Lung (tissue), 12 donors: Measurements from ENCODE around the gene CYP20A1. TPM values are rescaled to one million over a fixed set of nuclear protein-coding genes. Genes with fewer than 3 reads are reported as not detected.
"Not testable (repeated sequence)": the region's sequence is repeated elsewhere in the genome, so short reads cannot be mapped to it uniquely, and the experiment has no call there.

Experiments used
- ATAC-seq: fragments of 200-7000 bp; cut with Tn5 transposase; one replicate; pipeline ENCODE4 v1.9.1; 2020; ENCODE audit warnings: moderate number of reproducible peaks; ENCODE audit not compliant: insufficient read depth, low FRiP score
- DNase-seq, 3 donors: peaks; one replicate each; pipeline ENCODE4 v3.0.0-alpha.2; 2013 to 2017
- H3K27ac ChIP-seq, 2 donors: one replicate each; pipeline ENCODE4 v1.5.1; 2013; ENCODE audit warnings: mild to moderate bottlenecking in 2 of 2, moderate library complexity in 2 of 2, control low read depth in 1 of 2, inconsistent platforms in 1 of 2, low read depth in 1 of 2, low read length in 1 of 2
- H3K27me3 ChIP-seq, 3 donors: one replicate each; pipeline ENCODE4 v1.5.1; 2013; ENCODE audit warnings: low read length in 2 of 3; ENCODE audit not compliant: control insufficient read depth in 3 of 3, insufficient read depth in 3 of 3
- H3K36me3 ChIP-seq, 4 donors: one replicate each; pipeline ENCODE4 v1.5.1; 2013; ENCODE audit warnings: low read length in 4 of 4, mild to moderate bottlenecking in 1 of 4, moderate library complexity in 1 of 4; ENCODE audit not compliant: control insufficient read depth in 4 of 4, insufficient read depth in 4 of 4
- H3K4me1 ChIP-seq, 5 donors: one replicate each; pipeline ENCODE4 v1.5.1; 2013; ENCODE audit warnings: low read length in 5 of 5, mild to moderate bottlenecking in 2 of 5, moderate library complexity in 1 of 5; ENCODE audit not compliant: control insufficient read depth in 5 of 5, insufficient read depth in 5 of 5
- H3K4me3 ChIP-seq: one replicate; pipeline ENCODE4 v1.5.1; 2013; ENCODE audit warnings: mild to moderate bottlenecking, control low read depth, moderate library complexity
- H3K9ac ChIP-seq, 2 donors: one replicate each; pipeline ENCODE4 v1.5.1; 2013; ENCODE audit warnings: low read length in 2 of 2, control low read depth in 1 of 2; ENCODE audit not compliant: insufficient read depth in 1 of 2
- H3K9me3 ChIP-seq, 4 donors: one replicate each; pipeline ENCODE4 v1.5.1; 2013; ENCODE audit warnings: low read length in 3 of 4, mild to moderate bottlenecking in 1 of 4, moderate library complexity in 1 of 4; ENCODE audit not compliant: control insufficient read depth in 4 of 4, insufficient read depth in 3 of 4
- WGBS, 2 donors: extraction: QIAGEN DNeasy Blood & Tissue Kit; methylation state at CpG; one replicate each; pipeline ENCODE4 v1.1.7; 2013; 5-methylcytosine and 5-hydroxymethylcytosine counted together
- polyA plus RNA-seq, 2 donors: library from polyadenylated mRNA; stranded (reverse); fragments of 200-250 nt; gene quantifications; one replicate each; pipeline ENCODE4 v1.2.1, GENCODE V29; 2013
- total RNA-seq, 2 donors: library from RNA; depleted of rRNA in 1 of 2; stranded (reverse); fragments of >200 nt in 1 of 2; gene quantifications; one replicate each; pipeline ENCODE4 v1.2.1, GENCODE V29; 2014 to 2021
- TF ChIP-seq, protein P1 (sequence below): IDR thresholded peaks from 2 replicates; pipeline ENCODE4 v1.5.1; 2012; ENCODE audit warnings: mild to moderate bottlenecking; ENCODE audit errors: control extremely low read depth, extremely low read depth
- donor health status: control.
- donor health status: control.
- donor health status: Bipolar disorder and iron deficiency.
- donor health status: healthy.
- donor health status: DM: yes; HTN: yes; CAD: no.

Gene CYP20A1
- total and polyA plus RNA-seq, 4 donors: 10.9 to 31.5 (median 21.0) TPM

DNA sequence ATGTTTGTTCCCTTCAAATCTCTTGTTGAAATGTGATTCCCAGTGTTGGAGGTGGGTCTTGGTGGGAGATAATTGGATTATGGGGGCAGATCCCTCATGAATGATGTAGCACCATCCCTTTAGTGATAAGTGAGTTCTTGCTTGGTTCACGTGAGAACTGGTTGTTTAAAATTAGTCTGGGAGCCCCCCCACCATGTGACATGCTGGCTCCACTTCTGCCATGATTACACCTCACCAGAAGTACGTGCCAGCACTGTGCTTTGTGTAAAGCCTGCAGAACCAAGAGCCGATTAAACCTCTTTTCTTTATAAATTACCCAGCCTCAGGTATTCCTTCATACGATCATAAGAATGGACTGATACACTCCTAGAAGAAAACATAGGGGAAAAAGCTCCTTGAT lies 99.5 kb downstream of the CYP20A1 start:
- DNase-seq (no peak), ATAC-seq (no peak)
- no peaks in the 10 kb centered on the region for H3K9me3 ChIP-seq
- H3K27me3 ChIP-seq: no peaks in the 10 kb centered on the region
- TF ChIP-seq, protein P1, sequence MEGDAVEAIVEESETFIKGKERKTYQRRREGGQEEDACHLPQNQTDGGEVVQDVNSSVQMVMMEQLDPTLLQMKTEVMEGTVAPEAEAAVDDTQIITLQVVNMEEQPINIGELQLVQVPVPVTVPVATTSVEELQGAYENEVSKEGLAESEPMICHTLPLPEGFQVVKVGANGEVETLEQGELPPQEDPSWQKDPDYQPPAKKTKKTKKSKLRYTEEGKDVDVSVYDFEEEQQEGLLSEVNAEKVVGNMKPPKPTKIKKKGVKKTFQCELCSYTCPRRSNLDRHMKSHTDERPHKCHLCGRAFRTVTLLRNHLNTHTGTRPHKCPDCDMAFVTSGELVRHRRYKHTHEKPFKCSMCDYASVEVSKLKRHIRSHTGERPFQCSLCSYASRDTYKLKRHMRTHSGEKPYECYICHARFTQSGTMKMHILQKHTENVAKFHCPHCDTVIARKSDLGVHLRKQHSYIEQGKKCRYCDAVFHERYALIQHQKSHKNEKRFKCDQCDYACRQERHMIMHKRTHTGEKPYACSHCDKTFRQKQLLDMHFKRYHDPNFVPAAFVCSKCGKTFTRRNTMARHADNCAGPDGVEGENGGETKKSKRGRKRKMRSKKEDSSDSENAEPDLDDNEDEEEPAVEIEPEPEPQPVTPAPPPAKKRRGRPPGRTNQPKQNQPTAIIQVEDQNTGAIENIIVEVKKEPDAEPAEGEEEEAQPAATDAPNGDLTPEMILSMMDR: no peak
- no peak overlapping the region for H3K4me3 ChIP-seq
- no peaks in the 10 kb centered on the region for H3K36me3 ChIP-seq
- H3K4me1 ChIP-seq: peaks cover 0 to 24% (median 2%) of the 10 kb centered on the region in 5 donors
- H3K27ac ChIP-seq: no peak overlapping the region
- WGBS, 2 donors: 88 to 94% methylated on average over 4 of the region's 4 CpGs
- H3K9ac ChIP-seq: no peak overlapping the region

DNA sequence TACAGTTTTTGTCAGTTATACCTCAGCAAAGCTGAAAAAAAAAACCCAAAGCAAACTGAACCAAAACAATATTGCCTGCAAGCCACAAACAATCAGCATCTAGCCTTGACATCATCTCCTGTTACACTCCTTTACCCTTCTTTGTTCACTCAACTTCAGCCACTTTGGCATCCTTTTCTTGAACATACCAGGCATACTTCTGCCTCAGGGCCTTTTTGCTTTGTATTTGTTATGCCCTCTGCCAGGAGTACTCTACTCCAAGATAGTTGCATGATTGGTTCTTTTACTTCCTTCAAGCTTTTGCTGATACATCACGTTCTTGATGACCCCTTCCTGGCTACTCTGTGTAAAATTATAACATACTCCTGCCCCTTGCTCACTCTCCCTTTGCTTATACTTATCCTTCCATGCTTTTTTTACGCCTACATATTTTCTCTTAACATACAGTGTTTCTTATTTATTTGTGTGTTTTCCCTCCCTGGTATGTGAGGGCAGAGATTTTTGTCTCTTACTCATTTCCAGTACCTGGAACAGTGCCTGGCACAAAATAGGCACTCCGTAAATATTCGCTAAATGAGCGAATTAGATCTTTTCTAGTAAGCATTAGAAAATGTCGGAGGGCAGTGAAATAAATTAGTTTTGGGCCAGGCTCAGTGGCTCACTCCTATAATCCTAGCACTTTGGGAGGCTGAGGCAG lies 102.1 kb downstream of the CYP20A1 start:
- ATAC-seq: peak; percentile 27
- DNase-seq: peak in 2 of 3 donors; percentile 50 to 51
- Histone ChIP-seq H3K27ac (peak overlapping the region; percentile 4 to 19), H3K9me3 (no peaks in the 10 kb centered on the region), H3K27me3 (no peaks in the 10 kb centered on the region), H3K9ac (no peak overlapping the region), H3K4me3 (no peak overlapping the region), H3K36me3 (peaks cover 0 to 3% (median 1%) of the 10 kb centered on the region in 4 donors), H3K4me1 (peaks cover 0 to 18% (median 2%) of the 10 kb centered on the region in 5 donors)
- WGBS, 2 donors: 72 to 83% methylated on average over 6 of the region's 6 CpGs
- TF ChIP-seq, protein P1: no peak

DNA sequence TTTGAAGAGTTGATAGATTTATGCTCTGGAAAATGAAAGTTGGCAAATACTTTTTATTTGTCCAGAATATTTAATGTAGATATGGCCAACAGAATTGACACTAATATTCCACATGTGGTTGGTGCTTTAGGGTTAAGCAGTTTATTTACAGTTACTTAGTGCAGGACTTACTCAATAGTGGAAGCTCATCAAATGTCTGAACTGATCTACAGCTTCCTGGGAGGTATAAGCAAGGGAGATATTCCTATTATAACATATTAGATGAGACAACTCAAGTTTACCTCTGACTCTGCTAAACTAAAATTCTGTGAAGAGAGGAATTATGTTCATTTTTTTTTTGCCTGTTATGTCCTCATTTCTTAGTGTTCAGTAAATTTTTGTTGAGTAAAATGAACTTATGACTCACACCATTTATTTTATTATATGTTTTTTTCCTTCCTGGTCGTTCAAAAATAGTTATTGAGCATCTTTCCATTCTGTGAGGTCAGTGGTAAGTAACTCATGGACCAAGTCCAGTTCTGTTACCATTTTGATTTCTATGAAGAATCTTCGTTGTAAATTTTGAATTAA lies 103.0 kb downstream of the CYP20A1 start:
- H3K9me3 ChIP-seq: no peaks in the 10 kb centered on the region
- DNase-seq (no peak), ATAC-seq (no peak)
- peaks cover 0 to 3% (median 1%) of the 10 kb centered on the region in 4 donors for H3K36me3 ChIP-seq
- H3K27me3 ChIP-seq: no peaks in the 10 kb centered on the region
- H3K9ac ChIP-seq: no peak overlapping the region
- H3K27ac ChIP-seq: no peak overlapping the region
- peaks cover 0 to 21% (median 2%) of the 10 kb centered on the region in 5 donors for H3K4me1 ChIP-seq
- WGBS, 2 donors: 82 to 85% methylated on average over 2 of the region's 2 CpGs
- TF ChIP-seq, protein P1: no peak
- H3K4me3 ChIP-seq: no peak overlapping the region

DNA sequence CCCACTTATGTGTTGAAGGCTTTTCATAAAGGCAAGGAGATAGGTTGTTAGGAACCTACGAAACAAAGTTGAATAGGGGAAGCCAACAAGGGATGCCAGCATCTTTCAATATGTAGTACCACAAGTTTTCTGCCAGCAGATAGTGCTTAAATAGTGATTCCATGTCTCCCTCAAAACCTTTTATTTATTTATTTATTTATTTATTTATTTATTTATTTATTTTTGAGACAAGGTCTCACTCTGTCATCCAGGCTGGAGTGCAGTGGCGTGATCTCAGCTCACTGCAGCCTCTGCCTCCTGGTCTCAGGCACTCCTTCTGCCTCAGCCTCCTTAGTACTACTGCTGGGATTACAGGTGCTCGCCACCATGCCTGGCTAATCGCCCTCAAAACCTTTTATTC lies 103.6 kb downstream of the CYP20A1 start:
- WGBS, 2 donors: 95 to 96% methylated on average over 4 of the region's 4 CpGs
- H3K4me1 ChIP-seq: peaks cover 0 to 26% (median 2%) of the 10 kb centered on the region in 5 donors
- not testable (repeated sequence) for H3K9me3 ChIP-seq, DNase-seq, H3K27me3 ChIP-seq, H3K4me3 ChIP-seq, H3K36me3 ChIP-seq, ATAC-seq, H3K9ac ChIP-seq, H3K27ac ChIP-seq
